GM18520 (cell line): ENCODE data around the gene RAP1GAP2.
"Not testable (repeated sequence)": the region's sequence is repeated elsewhere in the genome, so short reads cannot be mapped to it uniquely, and the experiment has no call there.

Experiments
- ATAC-seq: cut with Tn5 transposase; IDR thresholded peaks from one replicate; pipeline ENCODE4 v1.9.1; 2021; ENCODE audit not compliant: unreplicated experiment

The RAP1GAP2 gene

DNA sequence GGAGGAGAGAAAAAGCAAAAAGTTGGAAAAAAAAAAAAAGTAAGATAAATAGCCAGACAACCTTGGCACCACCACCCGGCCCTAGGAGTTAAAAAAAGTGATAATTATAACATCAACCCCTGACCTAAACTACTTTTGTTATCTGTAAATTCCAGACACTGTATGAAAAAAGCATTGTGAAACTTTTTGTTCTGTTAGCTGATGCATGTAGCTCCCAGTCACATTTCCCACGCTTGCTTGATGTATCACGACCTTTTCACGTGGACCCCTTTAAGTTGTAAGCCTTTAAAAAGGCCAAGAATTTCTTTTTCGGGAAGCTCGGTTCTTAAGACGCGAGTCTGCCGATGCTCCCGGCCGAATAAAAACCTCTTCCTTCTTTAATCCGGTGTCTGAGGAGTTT is 10.9 kb upstream of the RAP1GAP2 start:
- ATAC-seq, result not testable (repeated sequence)

DNA sequence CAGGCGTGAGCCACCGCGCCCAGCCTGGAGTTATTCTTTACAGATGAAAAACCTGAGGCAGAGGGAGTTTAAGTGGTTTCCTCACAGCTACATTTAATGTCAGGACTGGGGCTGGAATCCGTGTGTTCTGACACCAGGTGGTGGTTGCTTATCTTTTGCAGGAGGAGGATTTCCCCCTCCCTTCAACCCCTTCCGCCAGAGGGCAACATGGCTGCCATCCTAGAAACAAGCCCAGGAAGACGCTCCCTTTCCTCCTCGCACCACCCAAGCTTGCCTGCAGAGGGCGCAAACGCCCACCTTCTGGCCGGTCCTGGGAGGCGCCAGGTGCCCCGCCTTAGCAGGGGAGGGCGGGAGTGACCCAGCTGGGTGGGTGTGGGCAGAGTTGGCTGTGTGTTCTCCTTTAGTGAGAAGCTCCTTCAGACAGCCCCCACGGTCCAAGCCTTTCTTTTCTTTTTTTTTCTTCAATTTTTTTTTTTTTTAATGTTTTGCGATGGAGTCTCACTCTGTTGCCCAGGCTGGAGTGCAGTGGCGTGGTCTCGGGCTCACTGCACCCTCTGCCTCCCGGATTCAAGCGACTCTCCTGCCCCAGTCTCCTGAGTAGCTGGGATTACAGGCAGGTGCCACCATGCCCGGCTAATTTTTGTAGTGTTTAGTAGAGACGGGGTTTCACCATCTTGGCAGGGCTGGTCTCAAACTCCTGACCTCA is 9.9 kb upstream of the RAP1GAP2 start:
- no peak for ATAC-seq

DNA sequence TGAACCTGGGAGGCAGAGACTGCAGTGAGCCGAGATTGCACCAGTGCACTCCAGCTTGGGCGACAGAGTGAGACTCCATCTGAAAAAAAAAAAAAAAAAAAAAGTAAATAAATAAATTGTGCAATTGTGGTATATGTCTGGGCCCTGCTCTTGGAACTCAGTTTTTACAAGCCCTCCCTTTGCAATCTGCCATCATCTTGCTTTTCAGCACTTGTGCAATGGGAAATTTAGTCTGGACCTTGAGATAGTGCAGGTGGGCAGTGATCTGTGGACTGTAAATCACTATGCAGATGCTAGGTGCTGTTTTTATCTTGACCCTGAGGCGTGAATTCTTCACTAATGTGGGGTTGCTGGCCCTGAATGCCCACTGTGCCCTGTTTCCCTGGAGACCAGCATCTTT is 6.5 kb upstream of the RAP1GAP2 start:
- ATAC-seq, result no peak

DNA sequence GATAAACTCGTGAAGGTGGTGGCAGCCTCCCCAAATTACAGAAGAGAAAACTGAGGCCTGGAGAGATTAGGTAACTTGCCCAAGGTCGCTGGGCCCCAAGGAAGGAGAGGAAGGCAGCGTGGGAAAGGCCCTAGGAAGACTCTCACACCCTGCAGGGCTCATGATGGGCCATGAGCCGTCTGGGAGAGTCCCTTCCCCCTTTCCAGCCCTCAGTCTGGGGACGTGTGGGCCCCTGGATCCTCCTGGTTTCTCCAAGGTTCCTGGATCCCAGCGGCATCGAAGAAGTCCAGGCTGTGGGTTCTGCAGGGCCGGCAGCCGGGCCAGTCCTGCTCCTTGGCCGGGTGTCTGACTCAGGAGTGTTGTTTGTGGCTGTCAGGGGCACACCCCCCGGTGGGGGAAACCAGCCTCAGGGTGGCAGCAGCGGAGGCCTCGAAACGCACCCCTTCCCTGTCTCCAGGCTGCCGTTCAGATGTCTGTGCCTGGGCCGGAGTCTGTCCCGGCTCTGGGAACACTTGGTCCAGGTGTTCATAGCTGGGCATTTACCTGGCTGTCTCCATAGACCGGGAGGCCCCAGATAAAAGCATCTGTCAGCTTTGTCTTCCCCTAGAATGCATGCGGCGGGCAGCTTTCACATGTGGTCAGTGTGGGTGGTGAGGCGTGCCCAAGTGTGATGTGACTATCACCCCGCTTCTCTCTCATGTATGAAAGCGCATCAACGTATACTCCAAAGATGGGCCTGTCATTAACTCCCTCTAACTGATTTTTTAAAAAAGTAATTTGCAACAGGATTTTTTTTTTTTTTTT is 3.7 kb upstream of the RAP1GAP2 start:
- ATAC-seq, result no peak

DNA sequence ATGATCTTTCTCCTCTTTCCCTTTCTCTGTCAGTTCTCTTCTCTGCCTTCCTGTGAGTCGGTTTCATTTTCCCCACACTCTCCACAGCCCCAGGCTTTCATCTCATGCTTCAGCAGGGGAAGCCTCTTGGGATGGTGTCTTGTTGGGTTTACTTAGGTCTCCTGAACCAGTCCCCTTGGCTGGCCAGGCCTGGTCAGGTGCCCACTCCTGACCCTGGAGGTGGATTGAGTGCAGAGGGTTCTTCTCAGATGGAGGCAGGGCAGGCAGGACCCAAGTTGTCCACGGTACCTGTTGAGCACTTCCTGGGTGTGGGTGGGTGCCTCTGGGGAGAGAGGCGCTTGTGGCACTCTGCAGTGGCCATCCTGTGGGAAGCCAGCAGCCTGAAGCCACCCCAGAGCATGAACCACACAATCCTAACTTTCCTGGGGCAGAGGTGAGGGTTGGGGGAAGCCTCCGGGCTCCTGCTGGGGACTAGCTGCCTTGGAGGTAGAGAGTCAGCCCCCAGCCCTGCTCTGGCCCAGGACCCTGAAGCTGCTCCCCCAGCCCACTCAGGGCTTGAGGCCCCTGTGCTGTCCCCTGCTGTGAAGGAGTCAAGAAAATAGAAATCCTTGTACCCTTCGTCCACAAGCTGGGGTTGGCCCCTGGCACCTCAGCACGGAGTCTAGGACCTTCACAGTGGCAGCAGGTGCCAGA is 2.0 kb upstream of the RAP1GAP2 start:
- no peak for ATAC-seq

DNA sequence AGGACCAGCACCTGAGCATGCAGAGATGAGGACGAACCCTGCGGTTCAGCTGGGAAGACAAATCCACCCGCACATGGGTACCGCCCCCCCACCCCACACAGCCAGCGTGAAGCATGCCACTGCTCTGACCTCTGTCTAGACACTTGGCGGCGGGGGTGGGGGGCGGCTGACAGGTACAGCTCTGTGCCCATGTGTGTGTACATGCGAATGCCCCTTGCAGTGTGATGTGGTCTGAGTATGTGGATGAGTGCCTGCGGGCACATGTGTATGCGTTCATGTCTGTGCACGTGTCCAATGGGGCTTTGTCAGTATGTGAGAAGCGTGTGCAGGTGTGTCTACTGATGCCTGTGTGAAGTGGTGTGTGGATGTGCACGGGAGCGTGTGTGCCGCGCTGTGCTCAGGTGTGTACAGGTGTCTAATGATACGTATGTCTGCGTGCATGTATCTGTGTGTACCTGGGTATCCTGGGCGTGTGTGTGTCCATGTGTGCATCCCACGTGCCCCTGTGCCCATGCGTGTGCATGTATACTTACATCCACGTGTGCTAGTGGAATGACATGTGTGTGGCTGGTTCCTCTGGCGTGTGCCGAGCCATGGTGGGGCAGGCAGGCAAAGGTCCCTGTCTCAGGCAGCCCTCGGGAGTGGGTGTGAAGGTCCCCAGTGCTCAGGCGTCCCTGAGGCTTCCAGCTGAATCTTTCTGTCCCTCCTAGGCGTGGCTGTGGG is 636 bp upstream of the RAP1GAP2 start:
- ATAC-seq, result no peak

DNA sequence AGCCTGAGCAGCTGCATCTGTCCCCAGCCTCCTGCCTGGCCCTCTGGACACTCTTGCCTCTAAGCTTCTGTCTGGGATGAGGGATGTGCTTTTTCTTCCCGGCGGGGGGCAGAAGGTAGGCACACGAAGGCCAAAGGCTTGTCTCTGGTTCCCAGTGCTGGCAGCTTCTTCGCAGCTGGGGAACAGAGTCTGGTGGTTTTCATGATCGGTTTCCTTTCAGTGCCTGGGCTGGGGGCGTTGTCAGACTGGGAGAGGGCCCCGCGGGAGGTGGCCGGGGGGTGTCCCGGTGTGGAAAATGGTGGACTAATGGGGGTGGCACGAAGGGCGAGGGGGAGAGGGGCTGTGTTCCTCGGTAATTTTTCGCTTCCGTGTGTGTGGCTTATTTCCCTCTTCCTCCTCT is 988 bp downstream of the RAP1GAP2 start:
- ATAC-seq, result no peak

DNA sequence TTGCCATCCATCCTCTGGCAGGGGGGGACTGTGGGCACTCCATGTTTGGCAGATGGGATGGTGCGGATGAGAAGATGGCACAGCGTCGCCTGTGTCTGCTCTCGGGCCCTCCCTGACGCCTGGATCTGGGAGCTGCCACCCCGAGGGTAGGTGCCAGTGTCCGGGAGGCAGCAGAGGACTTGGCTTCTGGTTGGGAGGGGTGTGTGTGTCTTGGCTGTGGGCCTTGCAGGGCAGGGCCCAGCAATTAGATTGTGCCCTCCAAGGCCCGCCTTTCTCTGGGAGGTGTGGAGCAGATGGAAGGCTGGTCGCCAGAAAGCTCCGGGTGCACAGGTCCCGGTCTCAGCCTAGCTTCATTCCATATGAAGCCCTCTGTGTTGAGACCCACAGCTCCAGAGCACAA is 1.4 kb downstream of the RAP1GAP2 start:
- ATAC-seq, result no peak

DNA sequence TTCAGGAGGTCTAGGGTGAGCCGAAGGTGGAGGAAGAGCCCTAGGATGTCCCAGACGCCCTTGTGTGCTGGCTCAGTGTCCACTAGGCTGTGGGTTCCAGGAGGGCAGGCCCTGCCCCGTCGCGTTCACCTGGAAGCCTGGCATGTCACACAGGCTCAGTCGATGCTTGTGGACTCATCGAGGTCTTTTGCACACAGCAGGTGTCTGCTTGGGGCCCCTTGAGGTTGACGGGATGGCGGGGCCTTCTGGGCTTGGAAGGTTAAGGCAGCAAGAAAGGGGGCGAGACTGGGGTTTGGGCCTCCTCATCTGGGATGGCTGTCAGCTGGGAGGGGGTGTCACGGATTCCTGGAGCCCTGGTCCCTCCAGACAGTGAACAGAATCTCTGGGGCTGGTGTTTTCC is 1.9 kb downstream of the RAP1GAP2 start:
- ATAC-seq, result no peak

DNA sequence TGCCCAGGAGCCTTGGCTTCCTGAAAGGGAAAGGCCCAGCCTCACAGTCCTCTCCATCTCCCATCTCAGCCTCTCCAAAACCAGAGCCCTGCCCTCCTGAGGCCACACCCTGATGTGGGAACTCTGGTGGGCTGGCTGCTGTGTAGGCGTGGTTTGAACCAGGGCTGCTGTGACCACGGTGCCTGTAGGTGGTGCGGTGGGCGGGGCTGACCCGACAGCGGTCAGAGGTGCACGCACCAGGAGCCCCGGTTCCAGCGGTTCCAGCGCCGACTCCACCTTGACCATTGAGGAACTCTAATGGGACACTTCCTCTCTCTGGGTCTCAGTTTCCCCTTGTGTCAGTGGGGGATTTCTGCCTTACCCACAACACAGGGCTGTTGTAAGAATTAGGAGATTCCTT is 2.4 kb downstream of the RAP1GAP2 start:
- ATAC-seq, result no peak

DNA sequence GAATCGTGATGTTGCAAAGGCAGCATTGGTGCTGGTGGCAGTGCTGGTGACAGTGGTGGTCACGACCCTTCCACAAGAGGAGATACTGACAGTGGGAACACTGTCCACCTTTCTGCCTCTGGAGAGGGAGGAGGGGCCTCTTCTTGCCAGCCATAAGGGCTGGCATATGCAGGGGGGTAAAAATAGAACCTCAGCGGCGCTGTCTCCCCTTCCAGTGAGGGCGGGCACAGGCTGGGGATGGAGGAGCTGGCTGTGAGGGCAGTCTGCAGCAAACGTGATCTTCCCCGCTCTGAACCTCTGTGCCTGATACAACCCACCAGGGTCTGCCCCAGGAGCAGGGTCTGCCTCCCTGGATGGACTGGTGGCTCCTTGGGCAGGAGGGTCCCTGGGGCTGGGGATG is 3.4 kb downstream of the RAP1GAP2 start:
- no peak for ATAC-seq

DNA sequence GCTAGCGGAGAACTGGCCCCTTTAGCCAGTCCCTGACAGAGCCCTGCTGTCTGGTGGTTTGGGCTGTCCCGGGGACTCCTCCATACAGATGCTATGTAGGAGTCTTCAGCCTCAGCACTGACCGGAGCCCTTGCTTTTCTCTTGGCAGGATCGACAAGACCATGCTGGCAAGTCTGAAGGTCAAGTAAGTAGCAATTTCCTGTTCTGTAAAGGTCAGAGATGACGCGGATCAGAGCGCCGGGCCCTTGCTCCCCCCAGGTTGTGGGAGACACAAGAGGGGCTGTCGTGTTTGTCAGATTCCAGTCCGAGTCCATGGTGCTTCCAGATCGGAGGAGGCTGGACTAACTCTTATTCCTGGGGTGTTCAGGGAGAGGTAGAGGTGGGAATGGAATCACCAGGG is 4.1 kb downstream of the RAP1GAP2 start:
- ATAC-seq, result no peak

DNA sequence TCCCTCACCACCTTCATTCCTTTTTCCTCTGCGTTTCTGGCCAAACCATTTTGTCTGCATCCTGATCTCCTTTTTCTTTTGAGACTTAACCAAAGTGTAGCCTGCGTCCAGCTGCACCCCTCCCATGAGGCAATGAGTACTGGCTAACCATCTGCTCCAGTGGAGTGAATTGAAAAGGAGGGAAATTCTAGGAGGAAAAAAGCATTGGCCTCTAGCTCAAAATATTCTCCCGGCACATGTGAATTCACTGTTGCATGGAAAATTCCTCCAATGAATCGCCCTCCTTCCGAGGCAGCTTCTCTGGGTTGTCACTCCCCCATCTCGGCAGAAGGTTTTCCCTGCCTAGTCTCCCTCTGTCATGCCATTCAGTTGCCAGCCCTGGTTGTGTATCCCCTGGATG is 5.6 kb downstream of the RAP1GAP2 start:
- ATAC-seq, result no peak

DNA sequence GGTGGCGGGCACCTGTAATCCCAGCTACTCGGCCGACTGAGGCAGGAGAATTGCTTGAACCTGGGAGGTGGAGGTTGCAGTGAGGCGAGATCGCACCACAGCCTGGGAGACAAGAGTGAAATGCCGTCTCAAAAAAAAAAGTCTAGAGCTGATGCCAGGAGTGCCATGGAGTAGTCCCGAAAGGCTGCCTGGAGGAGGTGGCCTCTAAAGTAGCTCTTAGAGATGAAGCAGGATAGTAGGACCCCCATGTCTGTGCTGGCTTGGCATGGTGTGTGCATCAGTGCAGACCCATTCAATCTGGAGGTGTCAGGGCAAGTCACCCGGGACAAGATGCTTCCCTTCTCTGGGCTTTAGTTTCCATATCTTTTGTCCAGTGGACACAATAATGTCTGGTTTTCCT is 6.3 kb downstream of the RAP1GAP2 start:
- no peak for ATAC-seq

DNA sequence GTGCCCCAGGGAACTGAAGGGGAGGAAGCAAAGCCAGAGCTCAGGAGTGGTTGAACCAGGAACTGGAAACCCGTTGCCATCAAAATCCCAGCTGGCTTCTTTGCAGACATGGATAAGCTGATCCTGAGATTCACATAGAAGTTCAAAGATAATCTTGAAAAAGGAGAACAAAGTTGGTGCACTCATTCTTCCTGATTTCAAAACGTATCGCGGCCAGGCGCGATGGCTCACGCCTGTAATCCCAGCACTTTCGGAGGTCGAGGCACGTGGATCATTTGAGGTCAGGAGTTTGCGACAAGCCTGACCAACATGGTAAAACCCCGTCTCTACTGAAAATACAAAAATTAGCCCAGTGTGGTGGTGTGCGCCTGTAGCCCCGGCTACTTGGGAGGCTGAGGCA is 7.1 kb downstream of the RAP1GAP2 start:
- ATAC-seq, result no peak

DNA sequence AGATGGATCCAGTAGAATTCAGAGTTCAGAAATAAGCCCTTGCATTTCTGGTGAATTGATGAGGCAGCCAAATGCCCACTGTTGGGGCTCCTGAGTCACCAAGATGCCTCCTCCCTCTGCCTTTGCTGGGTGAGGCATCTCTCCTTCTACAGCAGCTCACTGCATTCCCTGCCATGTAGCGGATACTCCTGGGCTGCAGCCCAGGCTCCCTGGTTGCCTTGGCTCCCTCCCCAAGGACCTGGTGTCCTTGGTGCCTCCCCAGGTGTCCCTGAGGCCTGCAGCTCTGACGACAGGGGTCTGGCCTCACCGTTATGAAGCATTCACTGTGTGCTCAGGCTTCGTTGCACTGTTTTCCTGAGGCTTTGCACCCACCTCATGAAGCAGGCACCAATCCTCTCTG is 7.7 kb downstream of the RAP1GAP2 start:
- ATAC-seq, result no peak

DNA sequence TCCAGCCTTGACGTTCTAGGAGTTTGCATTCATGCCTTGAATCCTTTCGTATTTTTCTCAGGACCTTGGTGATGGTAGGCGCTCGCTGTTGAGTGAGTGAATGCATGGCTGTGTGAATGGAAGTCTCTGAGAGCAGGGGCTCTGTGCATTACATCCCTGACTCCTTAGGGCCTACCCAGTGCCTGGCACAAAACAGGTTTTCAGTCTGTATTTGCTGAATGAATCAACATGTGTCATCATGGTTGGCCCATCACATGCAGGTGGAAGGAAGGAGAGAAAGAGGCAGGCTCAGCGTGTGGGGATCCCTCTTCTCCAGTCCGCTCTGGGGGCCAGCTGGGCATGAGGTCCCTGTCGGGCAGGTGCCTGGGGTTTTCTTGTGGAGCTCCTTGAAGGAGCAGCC is 8.7 kb downstream of the RAP1GAP2 start:
- ATAC-seq, result no peak

DNA sequence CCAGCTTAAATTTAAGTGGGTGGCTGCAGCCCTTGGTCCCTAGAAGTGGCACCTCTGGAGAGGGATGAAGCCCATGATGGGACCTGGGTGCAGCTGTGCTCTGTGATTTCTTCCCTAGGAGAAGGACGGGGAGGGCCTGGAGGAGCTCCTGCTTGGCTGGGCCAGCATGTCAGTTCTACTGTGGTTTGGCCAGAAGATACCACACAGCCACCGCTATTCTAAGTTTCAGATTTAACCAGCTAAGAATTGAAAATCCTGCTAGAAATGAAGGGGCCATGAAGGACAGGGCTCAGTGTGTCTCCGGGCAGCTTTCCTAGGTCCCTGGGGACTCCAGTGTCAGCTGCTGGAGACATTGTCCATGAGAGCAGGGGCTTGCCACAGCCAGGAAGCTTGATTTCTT is 9.7 kb downstream of the RAP1GAP2 start:
- no peak for ATAC-seq

DNA sequence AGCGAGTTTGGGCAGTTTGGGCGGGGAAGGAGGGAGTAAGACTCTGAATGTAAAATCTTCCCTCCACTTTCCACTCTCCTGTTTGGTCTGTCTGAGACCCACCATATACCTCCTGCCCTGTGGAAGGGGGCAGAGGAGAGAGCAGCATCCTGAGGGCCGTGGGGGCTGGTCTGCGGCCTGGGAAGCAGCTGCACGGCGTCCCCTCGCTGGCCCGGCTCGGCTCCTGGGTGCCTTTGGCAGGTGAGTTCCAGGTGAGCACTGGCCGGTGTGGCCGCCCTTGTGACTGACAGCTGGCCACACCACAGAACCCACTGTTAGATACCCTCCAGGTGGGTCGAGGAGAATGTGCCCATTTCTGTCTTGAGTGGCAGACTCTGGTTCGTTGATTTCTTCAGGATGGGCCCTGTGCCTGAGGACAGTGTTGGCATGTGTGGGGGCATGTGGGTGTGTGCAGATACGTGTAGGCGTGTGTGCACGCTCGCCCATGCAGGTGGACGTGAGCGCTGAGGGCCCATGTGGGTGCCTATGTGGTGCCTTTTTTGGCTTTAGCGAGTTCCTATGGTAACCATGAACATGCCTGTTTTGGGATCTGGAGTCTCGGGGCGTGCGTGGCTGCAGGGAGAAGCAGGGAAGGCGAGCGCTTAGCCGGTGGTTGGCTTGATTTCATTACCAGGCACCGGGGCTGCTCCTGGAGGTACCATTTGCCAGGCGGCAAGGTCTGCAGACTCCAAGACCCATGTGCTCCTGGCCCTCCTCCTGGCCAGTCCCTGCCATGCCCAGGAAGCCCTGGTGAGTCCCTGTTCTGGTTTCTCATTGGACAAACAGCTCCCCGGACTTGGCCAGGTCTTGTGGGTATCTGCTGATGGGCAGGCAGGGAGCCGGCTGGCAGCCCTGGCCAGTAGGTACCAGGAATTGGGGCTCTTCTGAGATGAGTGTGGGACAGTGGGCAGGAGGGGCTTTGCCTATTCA is 12.4 kb downstream of the RAP1GAP2 start:
- ATAC-seq, result no peak

DNA sequence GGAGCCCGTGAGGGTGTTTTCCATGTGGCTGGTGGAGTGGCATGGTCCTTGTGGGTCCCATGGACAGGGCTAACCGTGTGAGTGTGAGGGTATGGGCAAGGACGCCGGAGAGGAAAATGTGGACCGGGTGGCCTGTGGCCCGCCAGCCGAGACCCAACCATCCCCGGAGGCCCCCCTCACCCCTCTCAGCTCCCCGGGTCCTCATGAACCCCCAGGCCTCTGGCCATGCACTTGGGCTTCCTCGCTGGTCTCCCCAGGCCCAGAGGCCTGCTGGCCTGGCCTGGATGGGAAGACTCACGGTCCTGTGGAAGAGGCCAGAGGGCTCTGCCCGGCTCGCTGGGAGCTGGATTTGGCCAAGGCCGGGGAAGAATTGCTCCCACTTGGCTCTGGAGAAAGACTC is 13.1 kb downstream of the RAP1GAP2 start:
- ATAC-seq, result no peak
